Adrenal gland (tissue), 12 donors: Measurements from ENCODE around the gene HECW1. TPM values are rescaled to one million over a fixed set of nuclear protein-coding genes. Genes with fewer than 3 reads are reported as not detected.

ENCODE experiments used
- DNase-seq, 7 donors: peaks; one replicate each; pipeline ENCODE4 v3.0.0-alpha.2; 2019 to 2020
- H3K27ac ChIP-seq, 5 donors: fragments of 200-600 bp; sonication (generic) in 4 of 5; 1 replicate in 3 of 5; 2 replicates in 2 of 5; pipeline versions ENCODE4 v1.5.1 to v1.8.0; 2016 to 2020; ENCODE audit warnings: mild to moderate bottlenecking in 1 of 5
- H3K27me3 ChIP-seq: fragments of 200-600 bp; 2 replicates; pipeline ENCODE4 v1.8.0; 2021
- H3K36me3 ChIP-seq, 2 donors: fragments of 200-600 bp; replicated peaks in 1 of 2; 1 replicate in 1 of 2; 2 replicates in 1 of 2; pipeline versions ENCODE4 v1.5.1 to v1.8.0; 2018 to 2022
- H3K4me1 ChIP-seq, 2 donors: fragments of 200-600 bp; replicated peaks in 1 of 2; 1 replicate in 1 of 2; 2 replicates in 1 of 2; pipeline versions ENCODE4 v1.5.1 to v1.8.0; 2018 to 2021
- H3K4me3 ChIP-seq, 4 donors: fragments of 200-600 bp; sonication (generic) in 3 of 4; one replicate each; pipeline ENCODE4 v1.5.1; 2016 to 2018
- H3K9me3 ChIP-seq, 3 donors: fragments of 200-600 bp; sonication (generic) in 1 of 3; replicated peaks in 1 of 3; 1 replicate in 2 of 3; 2 replicates in 1 of 3; pipeline versions ENCODE4 v1.5.1 to v1.8.0; 2016 to 2021
- CTCF ChIP-seq, 6 experiments: fragments of 450-650 bp in 4 of 6; fragments of 200-600 bp in 2 of 6; sonication (generic) in 1 of 6; IDR thresholded peaks; 1 replicate in 5 of 6; 2 replicates in 1 of 6; pipeline versions ENCODE4 v1.5.1 to v1.8.0; 2016 to 2021; ENCODE audit warnings: antibody characterized with exemption in 6 of 6, mild to moderate bottlenecking in 2 of 6, moderate library complexity in 1 of 6
- POLR2A ChIP-seq, 2 donors: fragments of 450-650 bp; IDR thresholded peaks; one replicate each; pipeline ENCODE4 v1.6.1; 2017; ENCODE audit warnings: antibody characterized with exemption in 2 of 2, mild to moderate bottlenecking in 2 of 2, moderate library complexity in 1 of 2
- WGBS, 4 donors: extraction: QIAGEN DNeasy Blood & Tissue Kit in 2 of 4; methylation state at CpG; one replicate each; pipeline versions ENCODE4 v1.1.5 to v1.1.7; 2013 to 2017; 5-methylcytosine and 5-hydroxymethylcytosine counted together
- intact Hi-C, 2 donors: fragments of 100-400 bp; cut with DNase I; formaldehyde crosslinking; loops; one replicate each; pipeline versions ENCODE4 v1.14.1 to v1.15.0; 2022 to 2023
- polyA plus RNA-seq, 3 donors: library from polyadenylated mRNA; stranded (reverse); fragments of 200-250 nt in 2 of 3; fragments of 350-450 nt in 1 of 3; fragmentation: Illumina TruSeq in 1 of 3; extraction: RNeasy Lipid Tissue Mini Kit (QIAGEN cat#74804) in 1 of 3; gene quantifications; one replicate each; pipeline ENCODE4 v1.2.3, GENCODE V29; 2013 to 2014
- total RNA-seq, 9 donors: library from RNA; depleted of rRNA in 4 of 9; stranded (reverse); fragments of >200 nt in 4 of 9; fragments of 120-200 nt in 1 of 9; fragmentation: NEBNext Ultra II Directional in 1 of 9; extraction: Animal tissue kit (Norgen Biotek cat#: 25700) in 1 of 9; gene quantifications; one replicate each; pipeline versions ENCODE4 v1.1.0 to v1.2.4, GENCODE V29; 2013 to 2023
- donor health status: healthy with polysubstance abuse.
- donor health status: Bipolar disorder and iron deficiency.
- donor health status: DM: yes; HTN: yes; CAD: no.
- donor health status: DM: no; HTN: no; CAD: no.
- donor health status: DM: no; HTN: no; CAD: no.
- donor health status: DM: yes; HTN: yes; CAD: no.

HECW1 gene
- total and polyA plus RNA-seq, 12 donors, result under 0.01 to 3.2 (median 0.06) TPM; not detected in 4

- Histone ChIP-seq H3K4me3 (no peak overlapping the region), H3K27me3 (no peaks in the 10 kb centered on the region), H3K9me3 (no peaks in the 10 kb centered on the region), H3K27ac (no peak overlapping the region), H3K36me3 (no peaks in the 10 kb centered on the region), H3K4me1 (no peaks in the 10 kb centered on the region)
- 82 to 93% (median 87%) methylated on average over 2 of the region's 2 CpGs for WGBS, 4 donors
- intact Hi-C loops, result no loop called here
- no peak for DNase-seq
- no peak for TF ChIP-seq POLR2A (IDR thresholded peaks at IDR 0.05)
- no peak for TF ChIP-seq CTCF (IDR thresholded peaks at IDR 0.05)
Measured at GRCh38 chr7:43139137-43139536, 26.7 kb downstream of the HECW1 start.

- TF ChIP-seq POLR2A (IDR thresholded peaks at IDR 0.05) (no peak), CTCF (IDR thresholded peaks at IDR 0.05) (no peak)
- H3K36me3 ChIP-seq, result no peaks in the 10 kb centered on the region
- no peaks in the 10 kb centered on the region for H3K27me3 ChIP-seq
- intact Hi-C loops, result no loop called here
- no peak overlapping the region for H3K27ac ChIP-seq
- no peaks in the 10 kb centered on the region for H3K4me1 ChIP-seq
- WGBS, 4 donors, result 91 to 96% (median 94%) methylated on average over 7 of the region's 7 CpGs
- no peak overlapping the region for H3K4me3 ChIP-seq
- H3K9me3 ChIP-seq, result no peaks in the 10 kb centered on the region
- DNase-seq, result no peak
Measured at GRCh38 chr7:43140186-43140585, 27.7 kb downstream of the HECW1 start.

- intact Hi-C loops, result no loop called here
- TF ChIP-seq CTCF (IDR thresholded peaks at IDR 0.05) (no peak), POLR2A (IDR thresholded peaks at IDR 0.05) (no peak)
- H3K4me3 ChIP-seq, result no peak overlapping the region
- no peaks in the 10 kb centered on the region for H3K36me3 ChIP-seq
- no peaks in the 10 kb centered on the region for H3K9me3 ChIP-seq
- no peak overlapping the region for H3K27ac ChIP-seq
- H3K27me3 ChIP-seq, result no peaks in the 10 kb centered on the region
- no peaks in the 10 kb centered on the region for H3K4me1 ChIP-seq
- DNase-seq, result no peak
- WGBS, 4 donors, result 80 to 92% (median 82%) methylated on average over 3 to 5 of the region's 5 CpGs
Measured at GRCh38 chr7:43141091-43141490, 28.6 kb downstream of the HECW1 start.

GRCh38 chr7:43142703-43143102 is 30.3 kb downstream of the HECW1 start:
- no peak overlapping the region for H3K27ac ChIP-seq
- no peaks in the 10 kb centered on the region for H3K4me1 ChIP-seq
- DNase-seq, result no peak
- WGBS, 4 donors, result 88 to 97% (median 92%) methylated on average over 5 of the region's 5 CpGs
- H3K4me3 ChIP-seq, result no peak overlapping the region
- intact Hi-C loops, result no loop called here
- H3K9me3 ChIP-seq, result no peaks in the 10 kb centered on the region
- TF ChIP-seq POLR2A (IDR thresholded peaks at IDR 0.05), result no peak
- TF ChIP-seq CTCF (IDR thresholded peaks at IDR 0.05), result no peak
- H3K36me3 ChIP-seq, result no peaks in the 10 kb centered on the region
- H3K27me3 ChIP-seq, result no peaks in the 10 kb centered on the region
